HEK293T (cell line): ENCODE results near the gene LYRM2.
"Not testable (repeated sequence)": the region's sequence is repeated elsewhere in the genome, so short reads cannot be mapped to it uniquely, and the experiment has no call there.

Source experiments
- CTCF ChIA-PET: fragments of 350-600 bp; formaldehyde crosslinking; extraction: SDS; loops from one replicate; lab custom pipeline; 2021; ENCODE audit warnings: antibody characterized with exemption, inconsistent platforms; lab: Yijun Ruan, JAX
- POLR2A ChIA-PET: fragments of 350-600 bp; formaldehyde crosslinking; extraction: SDS; loops from one replicate; lab custom pipeline; 2020; ENCODE audit warnings: antibody characterized with exemption, inconsistent platforms; lab: Yijun Ruan, JAX
- DNase-seq: peaks from one replicate; pipeline ENCODE4 v3.0.0; 2012; ENCODE audit warnings: mixed read lengths; ENCODE audit errors: extremely low spot score
- ARNT ChIP-seq: fragments of 450-650 bp; IDR thresholded peaks from 2 replicates; pipeline ENCODE4 v1.6.1; 2017; ENCODE audit warnings: mild to moderate bottlenecking
- BHLHE40 ChIP-seq: fragments of 450-650 bp; IDR thresholded peaks from 2 replicates; pipeline ENCODE4 v1.6.1; 2016; ENCODE audit warnings: mild to moderate bottlenecking, moderate library complexity, borderline replicate concordance
- CTBP1 ChIP-seq: fragments of 450-650 bp; IDR thresholded peaks from 2 replicates; pipeline ENCODE4 v1.6.1; 2016; ENCODE audit warnings: borderline replicate concordance
- ELF4 ChIP-seq: fragments of 450-650 bp; IDR thresholded peaks from 2 replicates; pipeline ENCODE4 v1.6.1; 2017; ENCODE audit warnings: antibody characterized with exemption
- FOXA1 ChIP-seq: fragments of 450-650 bp; IDR thresholded peaks from 2 replicates; pipeline ENCODE4 v1.6.1; 2016; ENCODE audit warnings: mild to moderate bottlenecking
- FOXK2 ChIP-seq: fragments of 450-650 bp; IDR thresholded peaks from 2 replicates; pipeline ENCODE4 v1.6.1; 2016; ENCODE audit warnings: mild to moderate bottlenecking
- FOXM1 ChIP-seq: fragments of 450-650 bp; IDR thresholded peaks from 2 replicates; pipeline ENCODE4 v1.6.1; 2017; ENCODE audit warnings: mild to moderate bottlenecking, borderline replicate concordance
- HDGF ChIP-seq: fragments of 450-650 bp; IDR thresholded peaks from 2 replicates; pipeline ENCODE4 v1.6.1; 2017; ENCODE audit warnings: antibody characterized with exemption, borderline replicate concordance
- L3MBTL2 ChIP-seq: fragments of 450-650 bp; conservative IDR thresholded peaks from 2 replicates; pipeline ENCODE4 v1.6.1; 2016; ENCODE audit warnings: mild to moderate bottlenecking
- LEF1 ChIP-seq: fragments of 450-650 bp; IDR thresholded peaks from 2 replicates; pipeline ENCODE4 v1.6.1; 2017; ENCODE audit warnings: mild to moderate bottlenecking, borderline replicate concordance
- NFRKB ChIP-seq: fragments of 450-650 bp; IDR thresholded peaks from 2 replicates; pipeline ENCODE4 v1.6.1; 2016; ENCODE audit warnings: mild to moderate bottlenecking, moderate library complexity
- SP1 ChIP-seq: fragments of 450-650 bp; IDR thresholded peaks from 2 replicates; pipeline ENCODE4 v1.6.1; 2017
- SUZ12 ChIP-seq: fragments of 450-650 bp; IDR thresholded peaks from 2 replicates; pipeline ENCODE4 v1.6.1; 2016; ENCODE audit warnings: mild to moderate bottlenecking
- TARDBP ChIP-seq: fragments of 450-650 bp; IDR thresholded peaks from 2 replicates; pipeline ENCODE4 v1.6.1; 2016
- ZNF384 ChIP-seq: fragments of 450-650 bp; IDR thresholded peaks from 2 replicates; pipeline ENCODE4 v1.6.1; 2016
- TF ChIP-seq, protein P1 (sequence below): fragments of 450-650 bp; IDR thresholded peaks from 2 replicates; pipeline ENCODE4 v1.6.1; 2016

Gene LYRM2

GRCh38 chr6:89637960-89638319, 607 bp downstream of the LYRM2 start:
- no peak for DNase-seq
- TF ChIP-seq ELF4 (no peak), LEF1 (no peak), L3MBTL2 (no peak), ARNT (no peak), TARDBP (no peak), HDGF (no peak), CTBP1 (no peak)
- ChIA-PET POLR2A (interaction anchor here (0.6 to 2.1 kb wide), 8 partner anchors 8 to 222 kb away, joined by 3 to 7 read pairs (median 4); partner anchors contain the start of gene CASP8AP2), CTCF (interaction anchor here (1.2 kb wide), 1 partner anchor 265 kb away, joined by 3 read pairs; no protein-coding TSS in a partner anchor)

DNA sequence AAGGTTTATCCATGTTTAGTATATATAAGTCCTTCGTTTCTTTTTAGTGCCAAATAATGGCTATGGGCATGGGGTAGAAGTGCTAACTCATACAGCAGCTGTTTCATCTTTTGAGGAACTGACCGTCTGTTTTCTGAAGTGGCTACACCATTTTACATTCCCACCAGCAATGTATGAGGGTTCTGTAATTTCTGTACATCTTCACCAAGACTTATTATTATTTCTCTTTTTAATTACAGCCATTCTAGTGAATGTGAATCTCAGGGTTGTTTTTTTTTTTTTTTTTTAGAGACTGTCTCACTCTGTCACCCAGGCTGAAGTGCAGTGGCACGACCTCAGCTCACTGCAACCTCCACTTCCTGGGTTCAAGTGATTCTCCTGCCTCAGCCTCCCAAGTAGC, 2.1 kb downstream of the LYRM2 start:
- DNase-seq, CTCF ChIA-PET, POLR2A ChIA-PET: not testable (repeated sequence)

DNA sequence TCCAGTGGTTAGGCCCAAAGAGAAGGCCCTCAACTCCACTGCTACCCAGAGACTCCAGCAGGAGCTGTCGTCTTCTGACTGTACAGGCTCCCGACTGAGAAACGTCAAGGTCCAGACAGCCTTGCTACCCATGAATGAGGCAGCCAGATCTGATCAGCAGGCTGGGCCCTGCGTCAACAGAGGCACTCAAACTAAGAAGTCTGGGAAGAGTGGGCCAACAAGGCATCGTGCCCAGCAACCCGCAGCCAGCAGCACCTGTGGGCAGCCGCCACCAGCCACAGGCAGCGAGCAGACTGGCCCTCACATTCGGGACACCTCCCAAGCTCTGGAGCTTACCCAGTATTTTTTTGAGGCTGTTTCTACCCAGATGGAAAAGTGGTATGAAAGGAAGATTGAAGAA, 8.1 kb downstream of the LYRM2 start:
- no peak for DNase-seq
- ChIA-PET POLR2A (interaction anchor here (1.4 kb wide), 1 partner anchor 8 kb away, joined by 5 read pairs; the partner anchor contains the start of gene LYRM2), CTCF (no interaction called here)
- TF ChIP-seq BHLHE40 (no peak), FOXK2 (no peak), FOXA1 (no peak), SP1 (no peak), TARDBP (no peak), L3MBTL2 (no peak), HDGF (no peak), SUZ12 (no peak), FOXM1 (no peak), ARNT (no peak), ELF4 (no peak)

GRCh38 chr6:89623749-89624148, 14.8 kb downstream of the LYRM2 start:
- CTCF ChIA-PET, result interaction anchor here (0.8 kb wide), 1 partner anchor 251 kb away, joined by 3 read pairs; no protein-coding TSS in a partner anchor
- POLR2A ChIA-PET, result no interaction called here
- DNase-seq, result no peak
- TF ChIP-seq TARDBP (no peak), FOXA1 (no peak), NFRKB (no peak), FOXM1 (no peak), SUZ12 (no peak), SP1 (no peak), LEF1 (no peak), HDGF (no peak), ELF4 (no peak), L3MBTL2 (no peak), CTBP1 (no peak), ARNT (no peak), FOXK2 (no peak), BHLHE40 (no peak)

- no peak for DNase-seq
- CTCF ChIA-PET, result no interaction called here
- POLR2A ChIA-PET, result no interaction called here
- TF ChIP-seq SUZ12 (no peak), FOXM1 (no peak), NFRKB (no peak), FOXK2 (no peak), LEF1 (no peak), ARNT (no peak), HDGF (no peak), FOXA1 (no peak), ELF4 (no peak), TARDBP (no peak)
Observed at GRCh38 chr6:89619567-89619966, 19.0 kb downstream of the LYRM2 start.

DNA sequence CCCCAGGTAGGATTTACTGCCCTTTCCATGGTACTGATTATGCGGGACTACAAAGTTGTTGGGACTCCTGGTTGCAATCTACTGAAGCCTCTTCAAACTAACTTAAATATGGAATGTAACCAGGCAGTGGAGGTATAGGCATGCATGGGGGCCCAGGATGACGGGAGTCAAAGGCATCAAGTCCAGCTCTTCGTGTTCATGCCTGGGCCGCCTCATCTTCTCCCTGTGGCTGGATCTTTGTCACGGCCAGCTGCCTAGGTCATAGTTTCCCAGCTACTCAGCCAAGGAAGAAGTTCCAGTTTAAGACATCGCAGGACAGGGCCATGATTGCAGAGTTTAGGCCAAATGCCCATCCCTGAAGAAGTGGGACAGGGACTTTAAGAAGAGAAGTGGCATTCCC, 20.5 kb downstream of the LYRM2 start:
- ChIA-PET CTCF (interaction anchor here (0.5 to 1.4 kb wide), 3 partner anchors 8 to 417 kb away, joined by 3 read pairs; no protein-coding TSS in a partner anchor), POLR2A (no interaction called here)
- TF ChIP-seq, protein P1, sequence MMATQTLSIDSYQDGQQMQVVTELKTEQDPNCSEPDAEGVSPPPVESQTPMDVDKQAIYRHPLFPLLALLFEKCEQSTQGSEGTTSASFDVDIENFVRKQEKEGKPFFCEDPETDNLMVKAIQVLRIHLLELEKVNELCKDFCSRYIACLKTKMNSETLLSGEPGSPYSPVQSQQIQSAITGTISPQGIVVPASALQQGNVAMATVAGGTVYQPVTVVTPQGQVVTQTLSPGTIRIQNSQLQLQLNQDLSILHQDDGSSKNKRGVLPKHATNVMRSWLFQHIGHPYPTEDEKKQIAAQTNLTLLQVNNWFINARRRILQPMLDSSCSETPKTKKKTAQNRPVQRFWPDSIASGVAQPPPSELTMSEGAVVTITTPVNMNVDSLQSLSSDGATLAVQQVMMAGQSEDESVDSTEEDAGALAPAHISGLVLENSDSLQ, result no peak
- no peak for TF ChIP-seq SP1
- no peak for TF ChIP-seq BHLHE40
- TF ChIP-seq ARNT, result no peak
- TF ChIP-seq HDGF, result no peak
- DNase-seq, result no peak

GRCh38 chr6:89616531-89616930, 22.0 kb downstream of the LYRM2 start:
- CTCF ChIA-PET, result no interaction called here
- no peak for DNase-seq
- POLR2A ChIA-PET, result no interaction called here
- TF ChIP-seq L3MBTL2 (no peak), SUZ12 (no peak), ELF4 (no peak), ARNT (no peak), HDGF (no peak), TARDBP (no peak), ZNF384 (no peak), BHLHE40 (no peak), SP1 (no peak), FOXK2 (no peak), NFRKB (no peak), CTBP1 (no peak), FOXM1 (no peak), FOXA1 (no peak), LEF1 (no peak)
- TF ChIP-seq, protein P1, result no peak
